SH-SY5Y (cell line): ENCODE data around the gene ST3GAL6.

Source experiments
- GATA2 ChIP-seq: IDR thresholded peaks from 2 replicates; pipeline ENCODE4 v1.6.1; 2011; ENCODE audit warnings: mild to moderate bottlenecking, low read depth, low read length
- GATA3 ChIP-seq: IDR thresholded peaks from 2 replicates; pipeline ENCODE4 v1.6.1; 2011; ENCODE audit warnings: low read depth, mild to moderate bottlenecking, low read length, moderate library complexity

GRCh38 chr3:98721776-98722175 lies 41.4 kb upstream of the ST3GAL6 start:
- TF ChIP-seq GATA2 (no peak), GATA3 (no peak)
